CD14-positive monocyte (primary cell): Measurements from ENCODE around the gene BBC3. TPM values are rescaled to one million over a fixed set of nuclear protein-coding genes. Genes with fewer than 3 reads are reported as not detected.

Experiments used
- DNase-seq, 3 donors: peaks; one replicate each; pipeline ENCODE4 v3.0.0-alpha.2; 2011 to 2022
- H2AFZ ChIP-seq: 2 replicates; pipeline ENCODE4 v1.6.0; 2012; ENCODE audit warnings: mild to moderate bottlenecking, low read depth, low read length, inconsistent platforms; ENCODE audit not compliant: insufficient read depth, poor library complexity, severe bottlenecking
- H3K27ac ChIP-seq, 2 donors: 1 replicate in 1 of 2; 2 replicates in 1 of 2; pipeline ENCODE4 v1.5.1; 2012 to 2013; ENCODE audit warnings: low read length in 2 of 2, control low read depth in 1 of 2, inconsistent platforms in 1 of 2, low read depth in 1 of 2, mild to moderate bottlenecking in 1 of 2
- H3K27me3 ChIP-seq, 2 donors: one replicate each; pipeline versions ENCODE4 v1.6.0 to v1.6.1; 2011 to 2013; ENCODE audit warnings: low read length in 2 of 2; ENCODE audit not compliant: control insufficient read depth in 2 of 2, insufficient read depth in 2 of 2
- H3K36me3 ChIP-seq, 2 donors: replicated peaks in 1 of 2; 1 replicate in 1 of 2; 2 replicates in 1 of 2; pipeline versions ENCODE4 v1.5.1 to v1.6.1; 2012 to 2013; ENCODE audit warnings: low read length in 2 of 2, control low read depth in 1 of 2, inconsistent platforms in 1 of 2, mild to moderate bottlenecking in 1 of 2; ENCODE audit not compliant: insufficient read depth in 2 of 2, control insufficient read depth in 1 of 2
- H3K4me1 ChIP-seq, 2 donors: 1 replicate in 1 of 2; 2 replicates in 1 of 2; pipeline versions ENCODE4 v1.5.1 to v1.6.1; 2012 to 2013; ENCODE audit warnings: low read length in 2 of 2, control low read depth in 1 of 2, inconsistent platforms in 1 of 2, mild to moderate bottlenecking in 1 of 2, moderate library complexity in 1 of 2; ENCODE audit not compliant: insufficient read depth in 2 of 2, control insufficient read depth in 1 of 2
- H3K4me2 ChIP-seq: replicated peaks from 2 replicates; pipeline ENCODE3; 2012; ENCODE audit warnings: low read length, moderate library complexity, mild to moderate bottlenecking; ENCODE audit not compliant: poor library complexity, severe bottlenecking; ENCODE audit errors: extremely low read depth
- H3K4me3 ChIP-seq, 3 experiments: fragments of 200-600 bp in 1 of 3; sonication (generic) in 1 of 3; replicated peaks in 1 of 3; 1 replicate in 2 of 3; 2 replicates in 1 of 3; pipeline ENCODE4 v1.5.1; 2011 to 2013; ENCODE audit warnings: low read length in 3 of 3, mild to moderate bottlenecking in 3 of 3, control low read depth in 2 of 3, low read depth in 2 of 3, inconsistent platforms in 1 of 3, moderate library complexity in 1 of 3
- H3K79me2 ChIP-seq: 2 replicates; pipeline ENCODE4 v1.6.0; 2012; ENCODE audit warnings: mild to moderate bottlenecking, control low read depth, inconsistent platforms, low read length, moderate library complexity; ENCODE audit not compliant: insufficient read depth
- H3K9ac ChIP-seq: 2 replicates; pipeline ENCODE4 v1.6.0; 2017; ENCODE audit warnings: low read length, mild to moderate bottlenecking; ENCODE audit not compliant: insufficient read depth, poor library complexity, severe bottlenecking
- H3K9me3 ChIP-seq, 2 donors: replicated peaks in 1 of 2; 1 replicate in 1 of 2; 2 replicates in 1 of 2; pipeline versions ENCODE4 v1.5.1 to v1.6.1; 2012 to 2013; ENCODE audit warnings: low read length in 2 of 2, control low read depth in 1 of 2; ENCODE audit not compliant: control insufficient read depth in 1 of 2, insufficient read depth in 1 of 2
- H4K20me1 ChIP-seq: 2 replicates; pipeline ENCODE4 v1.6.0; 2012; ENCODE audit warnings: mild to moderate bottlenecking, low read length, control low read depth, moderate library complexity; ENCODE audit not compliant: insufficient read depth
- H3K27ac Mint-ChIP-seq, 7 donors: one replicate each; pipeline ENCODE4 v1.8.0; 2020; ENCODE audit warnings: mild to moderate bottlenecking in 7 of 7, mixed read lengths in 7 of 7, moderate library complexity in 6 of 7, inconsistent platforms in 2 of 7
- H3K27me3 Mint-ChIP-seq, 3 donors: one replicate each; pipeline ENCODE4 v1.8.0; 2021 to 2022; ENCODE audit warnings: low read depth in 3 of 3, mild to moderate bottlenecking in 3 of 3, mixed read lengths in 3 of 3, moderate library complexity in 3 of 3, inconsistent platforms in 1 of 3
- H3K36me3 Mint-ChIP-seq, 2 donors: one replicate each; pipeline ENCODE4 v1.8.0; 2020; ENCODE audit warnings: mixed read lengths in 2 of 2, inconsistent platforms in 1 of 2, mild to moderate bottlenecking in 1 of 2
- H3K4me1 Mint-ChIP-seq: one replicate; pipeline ENCODE4 v1.8.0; 2020; ENCODE audit warnings: mild to moderate bottlenecking, mixed read lengths
- H3K4me3 Mint-ChIP-seq, 2 donors: one replicate each; pipeline ENCODE4 v1.8.0; 2020; ENCODE audit warnings: mild to moderate bottlenecking in 2 of 2, mixed read lengths in 2 of 2, moderate library complexity in 1 of 2
- H3K9me3 Mint-ChIP-seq, 7 donors: one replicate each; pipeline ENCODE4 v1.8.0; 2020 to 2022; ENCODE audit warnings: mixed read lengths in 7 of 7, mild to moderate bottlenecking in 6 of 7, moderate library complexity in 6 of 7, inconsistent platforms in 2 of 7
- WGBS: methylation state at CpG from one replicate; pipeline ENCODE4 v1.1.5; 2013; ENCODE audit warnings: missing lambda C conversion rate; ENCODE audit not compliant: insufficient coverage; 5-methylcytosine and 5-hydroxymethylcytosine counted together
- intact Hi-C, 2 donors: fragments of 100-400 bp; cut with micrococcal nuclease; formaldehyde crosslinking; loops; one replicate each; pipeline versions ENCODE4 v1.15.0 to v1.15.1; 2023
- polyA plus RNA-seq, 3 donors: library from polyadenylated mRNA; depleted of rRNA in 1 of 3; unstranded in 2 of 3; stranded (reverse) in 1 of 3; fragments of 300-500 nt in 2 of 3; fragments of >200 nt in 1 of 3; fragmentation: Illumina TruSeq in 2 of 3; gene quantifications; 1 replicate in 2 of 3; 2 replicates in 1 of 3; pipeline ENCODE4 v1.2.3, GENCODE V29; 2012 to 2021
- TF ChIP-seq, protein P1 (sequence below): fragments of 200-600 bp; IDR thresholded peaks from one replicate; pipeline ENCODE4 v1.8.0; 2022; ENCODE audit warnings: antibody characterized with exemption, mild to moderate bottlenecking

Gene BBC3
- polyA plus RNA-seq, 3 donors: 2.5 to 17.4 (median 4.8) TPM

DNA sequence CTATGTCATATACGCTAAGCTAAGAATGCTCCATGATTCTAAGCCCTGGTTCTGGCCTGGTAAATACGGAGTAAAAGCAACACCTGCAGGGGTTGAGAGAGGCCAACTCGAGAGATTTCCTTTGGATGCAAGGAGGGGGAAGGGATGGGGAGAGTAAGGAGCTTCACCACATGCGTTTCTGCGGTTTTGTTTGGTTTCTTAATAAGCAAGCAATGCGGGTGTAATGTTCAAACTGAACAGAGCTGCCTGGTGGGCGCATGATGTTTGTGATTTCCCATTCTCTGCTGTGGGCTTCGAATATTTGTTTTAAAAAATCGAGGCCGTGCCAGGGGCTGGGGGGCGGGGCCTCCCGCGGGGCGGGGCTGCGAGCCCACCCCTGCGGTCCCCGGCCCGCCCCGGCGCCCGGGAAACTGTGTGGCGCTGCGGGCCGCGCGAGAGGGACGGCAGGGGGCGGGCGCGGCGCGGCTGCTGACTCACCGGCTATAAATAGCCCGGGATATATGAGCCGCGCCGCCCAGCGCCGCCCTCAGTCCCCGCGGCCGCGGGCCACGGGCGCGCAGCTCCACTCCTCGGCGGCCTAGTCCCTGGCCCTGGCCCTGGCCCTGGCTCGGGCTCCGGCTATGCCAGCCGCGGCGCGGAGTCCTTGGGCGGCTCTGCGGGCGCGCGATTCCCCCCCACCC, 5.1 kb downstream of the BBC3 start:
- H3K27me3 Mint-ChIP-seq: peaks cover 0 to 2% (median 0%) of the 10 kb centered on the region in 3 donors
- peaks cover 0 to 2% (median 0%) of the 10 kb centered on the region in 7 donors for H3K9me3 Mint-ChIP-seq
- no peaks in the 10 kb centered on the region for H3K9me3 ChIP-seq
- peak overlapping the region; percentile 87 to 88 for H3K4me3 Mint-ChIP-seq
- peaks cover 40 to 50% of the 10 kb centered on the region in 2 donors for H3K4me1 ChIP-seq
- peak overlapping the region; percentile 89 for H3K9ac ChIP-seq
- DNase-seq: peak; percentile 84 to 91 (median 87)
- H3K36me3 Mint-ChIP-seq: peaks cover 20 to 37% of the 10 kb centered on the region in 2 donors
- no peak overlapping the region for H2AFZ ChIP-seq
- H3K79me2 ChIP-seq: peaks cover 14% of the 10 kb centered on the region
- 2% methylated on average over 57 of the region's 59 CpGs for WGBS
- no peaks in the 10 kb centered on the region for H3K27me3 ChIP-seq
- H4K20me1 ChIP-seq: peaks cover 46% of the 10 kb centered on the region
- TF ChIP-seq, protein P1, sequence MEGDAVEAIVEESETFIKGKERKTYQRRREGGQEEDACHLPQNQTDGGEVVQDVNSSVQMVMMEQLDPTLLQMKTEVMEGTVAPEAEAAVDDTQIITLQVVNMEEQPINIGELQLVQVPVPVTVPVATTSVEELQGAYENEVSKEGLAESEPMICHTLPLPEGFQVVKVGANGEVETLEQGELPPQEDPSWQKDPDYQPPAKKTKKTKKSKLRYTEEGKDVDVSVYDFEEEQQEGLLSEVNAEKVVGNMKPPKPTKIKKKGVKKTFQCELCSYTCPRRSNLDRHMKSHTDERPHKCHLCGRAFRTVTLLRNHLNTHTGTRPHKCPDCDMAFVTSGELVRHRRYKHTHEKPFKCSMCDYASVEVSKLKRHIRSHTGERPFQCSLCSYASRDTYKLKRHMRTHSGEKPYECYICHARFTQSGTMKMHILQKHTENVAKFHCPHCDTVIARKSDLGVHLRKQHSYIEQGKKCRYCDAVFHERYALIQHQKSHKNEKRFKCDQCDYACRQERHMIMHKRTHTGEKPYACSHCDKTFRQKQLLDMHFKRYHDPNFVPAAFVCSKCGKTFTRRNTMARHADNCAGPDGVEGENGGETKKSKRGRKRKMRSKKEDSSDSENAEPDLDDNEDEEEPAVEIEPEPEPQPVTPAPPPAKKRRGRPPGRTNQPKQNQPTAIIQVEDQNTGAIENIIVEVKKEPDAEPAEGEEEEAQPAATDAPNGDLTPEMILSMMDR: peak; percentile 71
- peak overlapping the region; percentile 82 for H3K4me2 ChIP-seq
- H3K27ac ChIP-seq: peak overlapping the region; percentile 86 to 96
- intact Hi-C loops: loop anchor here in 1 of 2 donors (2.0 kb wide), 1 partner anchor 15 kb away; no protein-coding TSS in a partner anchor
- peak overlapping the region; percentile 51 to 99 (median 70) for H3K4me3 ChIP-seq
- peak overlapping the region; percentile 62 to 99 (median 97) for H3K27ac Mint-ChIP-seq
- peaks cover 20 to 22% of the 10 kb centered on the region in 2 donors for H3K36me3 ChIP-seq
- peaks cover 12% of the 10 kb centered on the region for H3K4me1 Mint-ChIP-seq

DNA sequence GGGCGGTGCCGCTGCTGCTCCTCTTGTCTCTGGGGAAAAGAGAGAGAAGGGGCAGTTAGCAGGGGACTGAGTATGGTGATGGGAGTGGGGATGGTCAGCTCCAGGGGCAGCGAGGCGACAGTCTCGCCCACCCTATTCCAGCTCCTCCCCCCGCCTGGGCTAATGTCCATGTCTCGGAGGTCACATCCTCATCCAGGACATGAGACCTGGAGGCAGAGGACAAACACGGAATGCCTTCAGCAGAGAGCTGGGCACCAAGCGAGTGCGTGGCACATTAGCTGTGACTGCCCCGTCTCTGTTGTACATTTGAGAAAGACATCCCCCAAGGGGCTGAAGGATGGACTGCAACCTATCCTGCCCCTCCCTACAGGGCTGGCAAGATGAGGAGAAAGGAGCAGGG, 9.1 kb downstream of the BBC3 start:
- H3K27me3 Mint-ChIP-seq: peaks cover 0 to 1% (median 0%) of the 10 kb centered on the region in 3 donors
- H3K27ac Mint-ChIP-seq: no peak overlapping the region
- intact Hi-C loops: no loop called here
- H3K9me3 ChIP-seq: no peaks in the 10 kb centered on the region
- no peak overlapping the region for H3K4me2 ChIP-seq
- no peak overlapping the region for H3K4me3 ChIP-seq
- 100% methylated on average over 6 of the region's 11 CpGs for WGBS
- peaks cover 27 to 45% of the 10 kb centered on the region in 2 donors for H3K36me3 Mint-ChIP-seq
- no peak overlapping the region for H2AFZ ChIP-seq
- peaks cover 27% of the 10 kb centered on the region for H4K20me1 ChIP-seq
- H3K27me3 ChIP-seq: no peaks in the 10 kb centered on the region
- peaks cover 0 to 2% (median 0%) of the 10 kb centered on the region in 7 donors for H3K9me3 Mint-ChIP-seq
- peaks cover 8% of the 10 kb centered on the region for H3K4me1 Mint-ChIP-seq
- H3K4me1 ChIP-seq: peaks cover 12 to 17% of the 10 kb centered on the region in 2 donors
- H3K4me3 Mint-ChIP-seq: no peak overlapping the region
- peaks cover 3% of the 10 kb centered on the region for H3K79me2 ChIP-seq
- H3K9ac ChIP-seq: no peak overlapping the region
- TF ChIP-seq, protein P1: no peak
- no peak for DNase-seq
- H3K27ac ChIP-seq: no peak overlapping the region
- H3K36me3 ChIP-seq: peaks cover 21 to 27% of the 10 kb centered on the region in 2 donors
